Mesendoderm (in vitro differentiated cells): ENCODE measurements around the gene HBP1. TPM values are rescaled to one million over a fixed set of nuclear protein-coding genes. Genes with fewer than 3 reads are reported as not detected.

Source experiments
- DNase-seq: peaks from one replicate; pipeline ENCODE4 v3.0.0; 2013
- H2AK5ac ChIP-seq: 2 replicates; pipeline ENCODE4 v1.6.1; 2013; ENCODE audit warnings: low read length, inconsistent platforms
- H2BK120ac ChIP-seq: 2 replicates; pipeline ENCODE4 v1.6.1; 2013; ENCODE audit warnings: low read depth, mild to moderate bottlenecking, low read length, moderate library complexity, mixed read lengths
- H2BK15ac ChIP-seq: replicated peaks from 2 replicates; pipeline ENCODE4 v1.6.1; 2013; ENCODE audit warnings: low read depth, mild to moderate bottlenecking, moderate library complexity
- H2BK5ac ChIP-seq: 2 replicates; pipeline ENCODE4 v1.6.1; 2013; ENCODE audit warnings: low read length, inconsistent platforms
- H3K18ac ChIP-seq: 2 replicates; pipeline ENCODE4 v1.6.1; 2013; ENCODE audit warnings: mild to moderate bottlenecking, low read length, mixed read lengths
- H3K23ac ChIP-seq: one replicate; pipeline ENCODE4 v1.6.1; 2013; ENCODE audit warnings: low read length
- H3K27ac ChIP-seq: 2 replicates; pipeline ENCODE4 v1.5.1; 2013; ENCODE audit warnings: low read depth, mild to moderate bottlenecking, inconsistent platforms, low read length, moderate library complexity
- H3K27me3 ChIP-seq: 2 replicates; pipeline ENCODE4 v1.6.1; 2013; ENCODE audit warnings: low read length, control low read depth, mild to moderate bottlenecking, inconsistent platforms; ENCODE audit not compliant: insufficient read depth, poor library complexity
- H3K36me3 ChIP-seq: 2 replicates; pipeline ENCODE4 v1.6.1; 2013; ENCODE audit warnings: low read length, inconsistent platforms; ENCODE audit not compliant: control insufficient read depth, insufficient read depth
- H3K4ac ChIP-seq: one replicate; pipeline ENCODE4 v1.6.1; 2013; ENCODE audit warnings: low read depth, mild to moderate bottlenecking, low read length, moderate library complexity
- H3K4me1 ChIP-seq: 2 replicates; pipeline ENCODE4 v1.6.1; 2013; ENCODE audit warnings: low read depth, low read length, inconsistent platforms; ENCODE audit not compliant: control insufficient read depth
- H3K4me2 ChIP-seq: 2 replicates; pipeline ENCODE4 v1.6.1; 2013; ENCODE audit warnings: low read length
- H3K4me3 ChIP-seq: 2 replicates; pipeline ENCODE4 v1.5.1; 2013; ENCODE audit warnings: mild to moderate bottlenecking, low read length
- H3K56ac ChIP-seq: one replicate; pipeline ENCODE4 v1.6.1; 2013; ENCODE audit warnings: low read length
- H3K79me1 ChIP-seq: 2 replicates; pipeline ENCODE4 v1.6.1; 2013; ENCODE audit warnings: low read length, inconsistent platforms
- H3K79me2 ChIP-seq: 2 replicates; pipeline ENCODE4 v1.6.1; 2013; ENCODE audit warnings: mild to moderate bottlenecking, low read length; ENCODE audit not compliant: control insufficient read depth, insufficient read depth
- H3K9ac ChIP-seq: 2 replicates; pipeline ENCODE4 v1.6.1; 2013; ENCODE audit warnings: low read length, inconsistent platforms
- H4K5ac ChIP-seq: one replicate; pipeline ENCODE4 v1.6.1; 2013; ENCODE audit warnings: low read length
- H4K8ac ChIP-seq: one replicate; pipeline ENCODE4 v1.6.1; 2013; ENCODE audit warnings: low read depth, mild to moderate bottlenecking, control low read depth, low read length, moderate library complexity
- WGBS: extraction: QIAGEN DNeasy Blood & Tissue Kit; methylation state at CpG from one replicate; pipeline ENCODE4 v1.1.7; 2013; ENCODE audit warnings: low lambda C conversion rate, missing lambda C conversion rate; ENCODE audit not compliant: insufficient coverage; ENCODE audit errors: extremely low coverage; 5-methylcytosine and 5-hydroxymethylcytosine counted together
- polyA plus RNA-seq, 2 experiments: library from polyadenylated mRNA; stranded (reverse); fragments of 200-250 nt; gene quantifications; one replicate each; pipeline ENCODE4 v1.2.3, GENCODE V29; 2013

HBP1 gene, protein sequence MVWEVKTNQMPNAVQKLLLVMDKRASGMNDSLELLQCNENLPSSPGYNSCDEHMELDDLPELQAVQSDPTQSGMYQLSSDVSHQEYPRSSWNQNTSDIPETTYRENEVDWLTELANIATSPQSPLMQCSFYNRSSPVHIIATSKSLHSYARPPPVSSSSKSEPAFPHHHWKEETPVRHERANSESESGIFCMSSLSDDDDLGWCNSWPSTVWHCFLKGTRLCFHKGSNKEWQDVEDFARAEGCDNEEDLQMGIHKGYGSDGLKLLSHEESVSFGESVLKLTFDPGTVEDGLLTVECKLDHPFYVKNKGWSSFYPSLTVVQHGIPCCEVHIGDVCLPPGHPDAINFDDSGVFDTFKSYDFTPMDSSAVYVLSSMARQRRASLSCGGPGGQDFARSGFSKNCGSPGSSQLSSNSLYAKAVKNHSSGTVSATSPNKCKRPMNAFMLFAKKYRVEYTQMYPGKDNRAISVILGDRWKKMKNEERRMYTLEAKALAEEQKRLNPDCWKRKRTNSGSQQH
- polyA plus RNA-seq (2013, experiment 1 of 2): 8.8 TPM
- 9.2 TPM for polyA plus RNA-seq (2013, experiment 2 of 2)

DNA sequence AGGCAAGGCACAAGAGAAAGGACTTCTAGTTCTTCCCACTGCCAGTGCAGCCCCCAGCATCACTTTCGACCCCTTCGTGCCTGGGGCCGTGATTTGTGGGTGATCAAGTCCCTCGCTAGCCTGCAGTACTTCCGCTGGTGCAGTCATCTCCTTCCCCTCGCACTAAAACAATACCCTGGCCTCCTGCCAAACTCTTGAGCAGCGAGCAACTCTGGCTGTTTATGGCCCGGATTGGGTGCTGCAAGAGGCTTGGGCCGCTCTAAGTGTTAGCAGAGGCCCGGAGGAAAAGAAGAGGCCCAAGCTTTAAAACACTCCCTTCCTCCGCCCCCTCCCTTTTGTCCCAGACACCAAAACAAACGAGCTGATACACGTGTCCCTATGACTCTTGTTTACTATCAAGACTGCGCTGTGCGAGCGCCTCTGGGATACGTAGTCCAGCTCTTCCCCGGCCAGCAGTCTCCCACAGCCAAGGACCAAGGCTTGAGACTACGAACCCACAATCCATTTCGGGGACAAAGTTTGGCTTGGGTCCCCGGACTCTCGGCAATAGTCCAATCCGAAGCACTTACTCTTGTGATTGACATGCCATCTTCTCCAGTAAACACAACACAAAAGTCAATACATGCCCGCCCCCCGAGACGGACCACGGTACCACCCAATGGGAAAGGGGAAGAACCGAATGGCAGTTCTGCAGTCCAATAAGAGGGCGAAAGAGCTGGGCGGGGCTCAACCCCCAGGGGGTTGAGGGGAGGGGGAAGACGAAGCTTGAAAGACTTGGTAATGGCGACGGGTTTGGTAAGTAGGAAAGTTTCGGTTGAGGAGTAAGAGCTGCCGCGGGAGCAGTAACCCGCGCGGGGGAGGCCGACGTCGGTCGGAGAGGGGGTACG lies at the start of gene HBP1:
Gene HBP1 (plus strand): TSS at position 771 of the 887 bp plus-strand sequence. CDS start 10,891 bp downstream, outside the sequence.
- peak; percentile 100 for DNase-seq
- H3K56ac ChIP-seq: peak within 1 kb of the TSS; percentile 86
- H3K36me3 ChIP-seq: no peaks in the 10 kb centered on the region
- no CpG with 5 or more reads among the region's 44 CpGs for WGBS
- H3K4me3 ChIP-seq: peak within 1 kb of the TSS; percentile 93
- H3K27ac ChIP-seq: peak within 1 kb of the TSS; percentile 94
- no peaks in the 10 kb centered on the region for H3K79me1 ChIP-seq
- H2BK5ac ChIP-seq: no peak within 1 kb of the TSS
- peak within 1 kb of the TSS; percentile 93 for H3K4me2 ChIP-seq
- H3K18ac ChIP-seq: peak within 1 kb of the TSS; percentile 91
- peak within 1 kb of the TSS; percentile 70 for H4K8ac ChIP-seq
- no peak within 1 kb of the TSS for H4K5ac ChIP-seq
- peak within 1 kb of the TSS; percentile 88 for H3K4ac ChIP-seq
- no peaks in the 10 kb centered on the region for H3K4me1 ChIP-seq
- no peak within 1 kb of the TSS for H2AK5ac ChIP-seq
- peak within 1 kb of the TSS; percentile 86 for H2BK120ac ChIP-seq
- peaks cover 8% of the 10 kb centered on the region for H3K79me2 ChIP-seq
- H3K9ac ChIP-seq: peak within 1 kb of the TSS; percentile 75
- no peak within 1 kb of the TSS for H3K23ac ChIP-seq
- no peak within 1 kb of the TSS for H2BK15ac ChIP-seq
- no peaks in the 10 kb centered on the region for H3K27me3 ChIP-seq

DNA sequence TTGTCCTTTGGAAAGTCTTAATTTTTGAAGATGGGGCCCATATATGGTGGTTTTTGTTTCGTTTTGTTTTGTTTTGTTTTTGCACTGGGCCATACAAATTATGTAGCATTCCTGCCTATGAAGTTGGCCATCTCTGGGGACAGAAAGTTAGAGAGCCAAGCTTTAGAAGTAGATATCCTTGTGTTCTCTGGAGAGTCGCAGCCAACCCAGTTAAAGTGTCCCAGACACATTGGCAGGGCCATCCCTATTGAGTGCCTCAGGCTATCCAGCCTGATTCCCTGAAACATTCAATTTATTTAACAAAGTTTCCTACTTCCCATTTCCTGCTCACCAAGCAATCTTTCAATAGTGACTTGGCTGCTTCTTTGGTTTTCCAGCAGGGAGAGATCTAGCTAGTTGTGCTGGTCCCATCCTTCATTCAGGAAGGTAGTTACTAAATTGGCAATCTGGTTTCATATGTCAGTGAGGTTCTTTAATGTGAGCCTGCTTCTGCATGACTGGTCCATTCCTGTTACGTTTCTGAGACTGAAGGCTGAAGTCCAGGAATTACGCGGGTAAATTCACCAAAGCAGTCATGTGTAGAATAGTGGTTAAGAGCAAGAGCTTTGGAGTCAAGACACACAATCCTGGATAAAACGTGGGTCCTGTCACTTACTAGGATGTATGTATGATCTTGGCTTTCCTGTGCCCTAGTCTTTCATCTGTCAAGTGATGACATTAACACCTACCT lies 49.3 kb upstream of the HBP1 start:
- no peak overlapping the region for H3K4me3 ChIP-seq
- no peak overlapping the region for H2BK5ac ChIP-seq
- no peaks in the 10 kb centered on the region for H3K27me3 ChIP-seq
- no peak overlapping the region for H3K9ac ChIP-seq
- no peak overlapping the region for H4K8ac ChIP-seq
- DNase-seq: no peak
- no peak overlapping the region for H4K5ac ChIP-seq
- H3K79me1 ChIP-seq: no peaks in the 10 kb centered on the region
- H3K18ac ChIP-seq: no peak overlapping the region
- H3K4me1 ChIP-seq: no peaks in the 10 kb centered on the region
- no peak overlapping the region for H2BK120ac ChIP-seq
- no peak overlapping the region for H3K23ac ChIP-seq
- no peak overlapping the region for H3K56ac ChIP-seq
- H3K4me2 ChIP-seq: no peak overlapping the region
- H3K36me3 ChIP-seq: no peaks in the 10 kb centered on the region
- no peak overlapping the region for H3K27ac ChIP-seq
- WGBS: no CpG with 5 or more reads among the region's 6 CpGs
- H2BK15ac ChIP-seq: no peak overlapping the region
- no peak overlapping the region for H2AK5ac ChIP-seq
- no peaks in the 10 kb centered on the region for H3K79me2 ChIP-seq
- no peak overlapping the region for H3K4ac ChIP-seq

DNA sequence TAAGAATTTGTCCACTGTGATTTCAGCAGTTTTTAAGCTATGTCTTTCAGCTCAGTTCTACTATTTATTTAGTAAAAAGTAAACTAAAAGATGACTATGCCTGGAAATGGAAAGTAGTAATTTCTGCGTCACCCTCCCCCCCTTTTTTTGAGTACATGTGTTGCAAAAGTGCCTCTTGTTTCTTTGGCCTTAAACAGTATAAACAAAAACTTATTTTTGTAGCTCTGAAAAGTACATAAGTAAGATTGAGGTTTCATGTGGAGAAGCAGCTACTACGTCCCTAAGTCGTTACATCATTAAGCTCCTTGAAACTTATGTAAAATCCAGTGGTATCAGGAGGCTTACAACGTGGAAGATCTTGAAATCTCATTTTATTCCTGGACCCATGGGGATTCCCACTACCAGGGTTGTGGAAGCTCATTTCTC lies 46.3 kb upstream of the HBP1 start:
- Histone ChIP-seq H3K27ac (no peak overlapping the region), H3K18ac (no peak overlapping the region), H4K5ac (no peak overlapping the region), H2BK15ac (no peak overlapping the region), H3K4me1 (no peaks in the 10 kb centered on the region), H2BK120ac (no peak overlapping the region), H3K27me3 (no peaks in the 10 kb centered on the region), H2BK5ac (no peak overlapping the region), H3K4me3 (no peak overlapping the region), H3K79me2 (no peaks in the 10 kb centered on the region), H4K8ac (no peak overlapping the region), H2AK5ac (no peak overlapping the region), H3K23ac (no peak overlapping the region), H3K56ac (no peak overlapping the region), H3K4me2 (no peak overlapping the region), H3K9ac (no peak overlapping the region), H3K36me3 (no peaks in the 10 kb centered on the region), H3K79me1 (no peaks in the 10 kb centered on the region), H3K4ac (no peak overlapping the region)
- no peak for DNase-seq
- no CpG with 5 or more reads among the region's 4 CpGs for WGBS

DNA sequence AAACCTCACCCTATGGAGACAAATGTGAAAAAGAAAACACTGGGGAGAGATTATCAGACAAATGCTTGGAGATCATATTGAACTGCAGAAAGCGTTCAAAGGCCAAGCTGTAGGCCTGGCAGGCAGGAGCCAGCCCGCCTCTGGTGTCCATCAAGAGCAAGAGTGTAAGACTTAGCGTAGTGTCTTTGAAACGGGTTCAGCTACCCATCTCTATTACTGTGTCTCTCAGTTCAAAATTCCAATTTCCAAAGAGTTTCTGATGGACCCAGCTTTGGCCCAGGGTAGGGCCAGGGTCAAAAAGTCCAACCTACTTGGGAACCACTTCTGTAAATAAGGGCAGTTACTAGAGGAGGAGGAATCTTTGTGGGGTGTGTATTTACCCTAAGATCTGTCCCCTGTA lies 45.4 kb upstream of the HBP1 start:
- DNase-seq: no peak
- no peak overlapping the region for H4K5ac ChIP-seq
- no peak overlapping the region for H3K4me2 ChIP-seq
- no peak overlapping the region for H2AK5ac ChIP-seq
- H3K56ac ChIP-seq: no peak overlapping the region
- H4K8ac ChIP-seq: no peak overlapping the region
- H2BK15ac ChIP-seq: no peak overlapping the region
- H3K27ac ChIP-seq: no peak overlapping the region
- no peaks in the 10 kb centered on the region for H3K36me3 ChIP-seq
- no peak overlapping the region for H2BK120ac ChIP-seq
- no peak overlapping the region for H3K4me3 ChIP-seq
- no peak overlapping the region for H3K9ac ChIP-seq
- no peak overlapping the region for H3K18ac ChIP-seq
- no peaks in the 10 kb centered on the region for H3K27me3 ChIP-seq
- H2BK5ac ChIP-seq: no peak overlapping the region
- WGBS: no CpG with 5 or more reads among the region's 4 CpGs
- no peak overlapping the region for H3K23ac ChIP-seq
- H3K4me1 ChIP-seq: no peaks in the 10 kb centered on the region
- H3K4ac ChIP-seq: no peak overlapping the region
- H3K79me1 ChIP-seq: no peaks in the 10 kb centered on the region
- no peaks in the 10 kb centered on the region for H3K79me2 ChIP-seq

DNA sequence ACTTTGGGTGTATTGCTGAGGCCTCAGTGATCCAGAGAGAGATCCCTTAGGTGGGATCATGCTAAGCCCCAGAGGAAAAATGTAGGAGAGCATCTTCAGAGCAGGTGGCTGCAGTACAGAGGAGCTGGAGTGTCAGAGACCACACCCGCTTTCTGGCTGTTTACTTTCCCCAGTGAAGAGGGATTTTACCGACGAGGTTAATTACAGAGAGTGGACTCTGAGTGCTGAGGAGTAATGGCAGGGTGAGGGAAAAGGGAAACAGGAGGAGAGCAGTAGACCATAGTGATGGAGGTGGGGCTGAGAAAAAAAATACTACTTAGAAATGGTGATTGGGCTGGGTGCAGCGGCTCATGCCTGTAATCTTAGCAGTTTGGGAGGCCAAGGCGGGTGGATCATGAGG lies 43.3 kb upstream of the HBP1 start:
- no peak overlapping the region for H3K4me3 ChIP-seq
- no peak overlapping the region for H2BK15ac ChIP-seq
- no peak overlapping the region for H3K27ac ChIP-seq
- no peak overlapping the region for H3K9ac ChIP-seq
- H3K79me1 ChIP-seq: no peaks in the 10 kb centered on the region
- H3K36me3 ChIP-seq: no peaks in the 10 kb centered on the region
- H4K8ac ChIP-seq: no peak overlapping the region
- H3K18ac ChIP-seq: no peak overlapping the region
- no peaks in the 10 kb centered on the region for H3K4me1 ChIP-seq
- H2BK5ac ChIP-seq: no peak overlapping the region
- H3K4me2 ChIP-seq: no peak overlapping the region
- no peak overlapping the region for H3K56ac ChIP-seq
- no peak overlapping the region for H2AK5ac ChIP-seq
- no peak overlapping the region for H3K4ac ChIP-seq
- no peak for DNase-seq
- no peaks in the 10 kb centered on the region for H3K79me2 ChIP-seq
- no peak overlapping the region for H3K23ac ChIP-seq
- H3K27me3 ChIP-seq: no peaks in the 10 kb centered on the region
- no peak overlapping the region for H2BK120ac ChIP-seq
- no CpG with 5 or more reads among the region's 5 CpGs for WGBS
- no peak overlapping the region for H4K5ac ChIP-seq
